Measurements from ENCODE around the gene SF3B2. TPM values are rescaled to one million over a fixed set of nuclear protein-coding genes. Genes with fewer than 3 reads are reported as not detected.

SF3B2 gene
- total RNA-seq, 1 experiment from 2014 or later, result 237 TPM

DNA sequence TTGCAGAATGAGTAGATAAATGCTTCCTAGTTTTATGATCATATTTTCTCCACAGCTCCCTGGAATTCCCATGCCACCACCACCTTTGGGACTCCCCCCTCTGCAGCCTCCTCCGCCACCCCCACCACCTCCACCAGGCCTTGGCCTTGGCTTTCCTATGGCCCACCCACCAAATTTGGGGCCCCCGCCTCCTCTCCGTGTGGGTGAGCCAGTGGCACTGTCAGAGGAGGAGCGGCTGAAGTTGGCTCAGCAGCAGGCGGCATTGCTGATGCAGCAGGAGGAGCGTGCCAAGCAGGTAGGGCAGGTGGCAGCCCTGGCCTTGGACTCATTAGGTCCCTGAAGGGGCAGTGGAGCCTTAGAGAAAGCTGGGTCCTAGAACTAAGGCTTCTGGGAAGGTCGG, 2.9 kb downstream of the SF3B2 start:
- H2BK20ac ChIP-seq (ENCODE audit: low read depth, low read length, poor library complexity, severe bottlenecking), result no peak overlapping the region
- H4K8ac ChIP-seq (replicated peaks; ENCODE audit: insufficient read length, low read depth, low read length), result no peak overlapping the region
- no peaks in the 10 kb centered on the region for H3K9me3 ChIP-seq (ENCODE audit: control insufficient read depth, low read depth, low read length)
- peaks cover 15 to 22% of the 10 kb centered on the region in 2 experiments for H3K4me1 Mint-ChIP-seq
- peaks cover 3% of the 10 kb centered on the region; the same call in 1 of the 2 replicates for H3K4me1 ChIP-seq (ENCODE audit: insufficient read depth, low read length)
- H3K27me3 ChIP-seq (ENCODE audit: insufficient read depth, low read length), result no peaks in the 10 kb centered on the region
- H2BK5ac ChIP-seq (ENCODE audit: insufficient read length, low read length), result no peak overlapping the region
- no peak overlapping the region for H3K9ac ChIP-seq (ENCODE audit: extremely low read depth, insufficient read length, low read length)
- no peak overlapping the region for H2AK5ac ChIP-seq (ENCODE audit: insufficient read length, low read length)
- no peak overlapping the region for H2BK120ac ChIP-seq (ENCODE audit: low read depth, low read length, poor library complexity, severe bottlenecking)
- H2AFZ ChIP-seq (ENCODE audit: low read length), result no peak overlapping the region
- TF ChIP-seq CTCF (conservative IDR thresholded peaks at IDR 0.05), result no peak
- peaks cover 47 to 73% (median 72%) of the 10 kb centered on the region in 3 experiments for H3K36me3 Mint-ChIP-seq (ENCODE audit: insufficient read depth in 1 of 3, low read depth in 3 of 3)
- H3K27ac Mint-ChIP-seq, result no peak overlapping the region
- H3K79me2 ChIP-seq (ENCODE audit: insufficient read depth, low read length), result peaks cover 12% of the 10 kb centered on the region; the same call in 1 of the 2 replicates
- H2BK15ac ChIP-seq (ENCODE audit: low read depth, low read length), result no peak overlapping the region
- WGBS (ENCODE audit: extremely low coverage, insufficient read length, low lambda C conversion rate), result no CpG with 5 or more reads among the region's 7 CpGs
- no peaks in the 10 kb centered on the region; the same call in 1 of the 2 replicates for H3K27me3 Mint-ChIP-seq (ENCODE audit: low read depth)
- no peak overlapping the region for H3K14ac ChIP-seq (ENCODE audit: insufficient read depth, low read length)
- H4K20me1 ChIP-seq (ENCODE audit: control insufficient read depth, insufficient read depth, insufficient read length), result no peaks in the 10 kb centered on the region
- H3K23ac ChIP-seq (ENCODE audit: insufficient read length, low read depth, low read length), result no peak overlapping the region
- H4K5ac ChIP-seq (ENCODE audit: insufficient read length, low read depth, low read length), result no peak overlapping the region
- peaks cover 7% of the 10 kb centered on the region for H3K23me2 ChIP-seq (ENCODE audit: insufficient read length, low read depth, low read length, poor library complexity, severe bottlenecking)
- H3T11ph ChIP-seq (ENCODE audit: low read length), result no peak overlapping the region
- no peak overlapping the region for H3K4me3 Mint-ChIP-seq
- H3K9me3 Mint-ChIP-seq, result no peaks in the 10 kb centered on the region
- no peak overlapping the region for H3K56ac ChIP-seq (ENCODE audit: insufficient read length, low read depth, low read length)
- H4K91ac ChIP-seq (ENCODE audit: insufficient read length, low read depth, low read length), result no peak overlapping the region
- H3K27ac ChIP-seq (ENCODE audit: insufficient read length, low read depth, low read length), result no peak overlapping the region
- H2BK12ac ChIP-seq (ENCODE audit: insufficient read length, low read depth, low read length), result no peak overlapping the region
- H3K18ac ChIP-seq (ENCODE audit: insufficient read length, low read depth, low read length), result no peak overlapping the region
- no peak overlapping the region for H3K4me2 ChIP-seq (ENCODE audit: insufficient read depth, insufficient read length, low read length)
- no peak overlapping the region for H3K4ac ChIP-seq (ENCODE audit: low read depth, low read length)
- no peak for DNase-seq
- peaks cover 9% of the 10 kb centered on the region for H3K79me1 ChIP-seq (ENCODE audit: insufficient read depth, low read depth, low read length, poor library complexity, severe bottlenecking)
